ENCODE data around the gene CACNA1C. TPM values are rescaled to one million over a fixed set of nuclear protein-coding genes. Genes with fewer than 3 reads are reported as not detected.
"Not testable (repeated sequence)": the region's sequence is repeated elsewhere in the genome, so short reads cannot be mapped to it uniquely, and the experiment has no call there.

The CACNA1C gene
- total RNA-seq, 2 donors from 2014 or later, result 0.06 TPM; not detected in 1

- H3K4me1 Mint-ChIP-seq (ENCODE audit: low read depth in 2 of 2), result no peaks in the 10 kb centered on the region
- H3K27ac Mint-ChIP-seq, result no peak overlapping the region
- peaks cover 6 to 12% of the 10 kb centered on the region in 2 donors for H3K27me3 Mint-ChIP-seq
- no peak for DNase-seq (ENCODE audit: low spot score)
- no peaks in the 10 kb centered on the region for H3K9me3 Mint-ChIP-seq
- no peak for ATAC-seq
- no peak overlapping the region for H3K4me3 Mint-ChIP-seq
- H3K36me3 Mint-ChIP-seq, result no peaks in the 10 kb centered on the region
Observed at GRCh38 chr12:2488596-2488995, 435.8 kb downstream of the CACNA1C start.

GRCh38 chr12:2489275-2489674, 436.5 kb downstream of the CACNA1C start:
- Mint-ChIP-seq H3K9me3 (no peaks in the 10 kb centered on the region), H3K36me3 (no peaks in the 10 kb centered on the region), H3K27ac (no peak overlapping the region), H3K4me1 (ENCODE audit: low read depth in 2 of 2) (no peaks in the 10 kb centered on the region), H3K27me3 (peaks cover 9% of the 10 kb centered on the region in 2 donors), H3K4me3 (no peak overlapping the region)
- DNase-seq (ENCODE audit: low spot score), result no peak
- no peak for ATAC-seq

- Mint-ChIP-seq H3K4me1 (ENCODE audit: low read depth in 2 of 2) (no peaks in the 10 kb centered on the region), H3K27ac (no peak overlapping the region), H3K9me3 (no peaks in the 10 kb centered on the region), H3K36me3 (no peaks in the 10 kb centered on the region), H3K27me3 (peaks cover 14 to 22% of the 10 kb centered on the region in 2 donors), H3K4me3 (no peak overlapping the region)
- ATAC-seq (no peak), DNase-seq (ENCODE audit: low spot score) (no peak)
Observed at GRCh38 chr12:2490831-2491230, 438.0 kb downstream of the CACNA1C start.

DNA sequence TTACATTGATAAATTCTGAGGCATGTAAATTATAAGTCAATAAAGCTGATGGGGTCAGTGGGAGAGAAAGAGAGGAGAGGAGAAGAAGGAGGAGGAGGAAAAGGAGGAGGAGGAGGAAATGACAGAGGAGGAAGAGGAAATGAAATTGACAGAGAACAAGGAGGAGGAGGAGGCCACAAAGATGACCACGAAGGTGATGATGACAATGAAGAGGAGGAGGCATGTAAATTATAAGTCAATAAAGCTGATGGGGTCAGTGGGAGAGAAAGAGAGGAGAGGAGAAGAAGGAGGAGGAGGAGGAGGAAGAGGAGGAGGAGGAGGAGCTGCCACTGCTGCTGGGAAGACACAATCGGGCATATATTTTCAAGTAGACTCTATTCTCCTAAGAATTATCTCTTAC, 438.6 kb downstream of the CACNA1C start:
- not testable (repeated sequence) for H3K27ac Mint-ChIP-seq; ATAC-seq; H3K9me3 Mint-ChIP-seq; H3K36me3 Mint-ChIP-seq; H3K4me3 Mint-ChIP-seq; H3K4me1 Mint-ChIP-seq (ENCODE audit: low read depth in 2 of 2); DNase-seq (ENCODE audit: low spot score)
- peaks cover 16 to 26% of the 10 kb centered on the region in 2 donors for H3K27me3 Mint-ChIP-seq

DNA sequence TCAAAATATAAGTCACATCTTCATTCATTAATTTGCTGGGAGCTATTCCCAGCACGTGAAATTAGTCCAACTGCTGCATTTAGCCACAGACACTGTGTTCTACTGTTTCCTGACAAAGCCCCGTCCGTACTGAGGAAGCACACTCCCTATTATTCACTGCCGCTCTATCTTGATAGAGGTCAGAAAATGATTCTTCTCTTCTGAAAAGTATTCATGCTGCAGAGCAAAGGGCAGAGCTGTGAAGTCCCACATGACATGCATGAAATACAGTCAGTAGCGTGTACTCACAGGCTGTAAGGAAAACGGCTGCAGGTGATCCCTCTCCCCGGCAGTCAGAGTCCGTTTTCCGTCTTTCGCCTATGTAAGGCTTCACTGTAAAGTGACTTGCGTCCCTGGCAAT, 439.4 kb downstream of the CACNA1C start:
- no peaks in the 10 kb centered on the region for H3K4me1 Mint-ChIP-seq (ENCODE audit: low read depth in 2 of 2)
- DNase-seq (ENCODE audit: low spot score) (no peak), ATAC-seq (no peak)
- H3K27ac Mint-ChIP-seq, result no peak overlapping the region
- peaks cover 15 to 19% of the 10 kb centered on the region in 2 donors for H3K27me3 Mint-ChIP-seq
- H3K4me3 Mint-ChIP-seq, result no peak overlapping the region
- no peaks in the 10 kb centered on the region for H3K36me3 Mint-ChIP-seq
- H3K9me3 Mint-ChIP-seq, result no peaks in the 10 kb centered on the region

DNA sequence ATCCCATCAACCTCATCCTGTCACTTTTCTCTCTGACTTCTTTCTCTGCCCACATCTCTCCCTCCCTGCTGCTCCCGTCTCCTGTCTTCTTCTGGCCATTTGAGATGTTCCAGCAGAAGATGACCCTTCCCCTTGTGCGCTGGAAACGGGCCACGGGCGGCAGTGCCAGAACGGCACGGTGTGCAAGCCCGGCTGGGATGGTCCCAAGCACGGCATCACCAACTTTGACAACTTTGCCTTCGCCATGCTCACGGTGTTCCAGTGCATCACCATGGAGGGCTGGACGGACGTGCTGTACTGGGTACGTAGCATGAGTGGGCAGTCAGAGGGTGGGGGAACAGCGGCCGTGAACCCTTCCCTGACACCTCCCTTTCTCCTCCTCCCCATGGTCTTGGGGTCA, 440.3 kb downstream of the CACNA1C start:
- Mint-ChIP-seq H3K4me3 (no peak overlapping the region), H3K36me3 (no peaks in the 10 kb centered on the region), H3K27ac (no peak overlapping the region), H3K9me3 (no peaks in the 10 kb centered on the region), H3K27me3 (peaks cover 15 to 19% of the 10 kb centered on the region in 2 donors), H3K4me1 (ENCODE audit: low read depth in 2 of 2) (no peaks in the 10 kb centered on the region)
- no peak for ATAC-seq
- no peak for DNase-seq (ENCODE audit: low spot score)

- Mint-ChIP-seq H3K27ac (no peak overlapping the region), H3K27me3 (peaks cover 15 to 19% of the 10 kb centered on the region in 2 donors), H3K4me1 (ENCODE audit: low read depth in 2 of 2) (no peaks in the 10 kb centered on the region), H3K4me3 (no peak overlapping the region), H3K9me3 (no peaks in the 10 kb centered on the region), H3K36me3 (no peaks in the 10 kb centered on the region)
- no peak for DNase-seq (ENCODE audit: low spot score)
- no peak for ATAC-seq
Observed at GRCh38 chr12:2494486-2495192, 441.9 kb downstream of the CACNA1C start.

DNA sequence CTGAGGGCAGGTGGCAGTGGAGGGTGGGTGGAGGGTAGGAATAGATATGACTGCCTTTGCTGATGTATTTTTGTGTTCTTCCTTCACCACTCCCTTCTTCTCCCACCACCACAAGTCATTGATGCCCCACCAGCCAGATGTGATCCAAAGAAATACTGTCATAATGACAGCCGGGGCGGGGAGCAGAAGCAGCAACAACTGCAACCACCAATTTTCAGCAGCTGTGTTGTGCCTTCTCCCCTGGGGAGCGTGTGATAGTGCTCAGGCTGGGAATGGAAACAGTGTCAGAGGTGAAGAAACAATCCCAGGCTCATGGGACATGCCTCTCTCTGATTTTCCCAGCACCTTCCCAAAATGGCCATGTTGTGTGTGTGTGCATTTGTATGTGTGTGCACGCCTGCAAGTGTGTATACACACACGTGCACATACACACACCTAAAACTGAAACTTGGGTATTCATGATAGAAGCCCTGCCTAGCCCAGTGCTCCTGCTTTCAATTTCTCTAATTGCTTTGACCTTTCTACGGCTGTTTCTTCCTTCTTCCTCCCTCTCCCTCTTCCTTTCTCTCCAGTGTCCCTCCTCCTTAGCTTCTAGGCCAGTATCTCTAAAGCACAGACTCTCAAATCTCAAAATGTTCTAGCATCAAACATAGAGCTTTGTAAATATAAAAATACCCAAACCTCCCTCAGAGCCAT, 442.8 kb downstream of the CACNA1C start:
- Mint-ChIP-seq H3K36me3 (no peaks in the 10 kb centered on the region), H3K4me3 (no peak overlapping the region), H3K4me1 (ENCODE audit: low read depth in 2 of 2) (no peaks in the 10 kb centered on the region), H3K27ac (no peak overlapping the region), H3K27me3 (peaks cover 19 to 21% of the 10 kb centered on the region in 2 donors), H3K9me3 (no peaks in the 10 kb centered on the region)
- ATAC-seq, result no peak
- no peak for DNase-seq (ENCODE audit: low spot score)

GRCh38 chr12:2498964-2499500, 446.2 kb downstream of the CACNA1C start:
- Mint-ChIP-seq H3K9me3 (no peaks in the 10 kb centered on the region), H3K4me3 (no peak overlapping the region), H3K27ac (no peak overlapping the region), H3K27me3 (peaks cover 28 to 37% of the 10 kb centered on the region in 2 donors), H3K36me3 (no peaks in the 10 kb centered on the region), H3K4me1 (ENCODE audit: low read depth in 2 of 2) (peaks cover 6 to 14% of the 10 kb centered on the region in 2 donors)
- DNase-seq (ENCODE audit: low spot score), result no peak
- no peak for ATAC-seq

GRCh38 chr12:2501464-2502191, 448.8 kb downstream of the CACNA1C start:
- Mint-ChIP-seq H3K36me3 (no peaks in the 10 kb centered on the region), H3K27ac (no peak overlapping the region), H3K9me3 (no peaks in the 10 kb centered on the region), H3K27me3 (peaks cover 20 to 25% of the 10 kb centered on the region in 2 donors), H3K4me1 (ENCODE audit: low read depth in 2 of 2) (peaks cover 6 to 14% of the 10 kb centered on the region in 2 donors), H3K4me3 (no peak overlapping the region)
- ATAC-seq (peak in 1 of 2 donors; percentile 41), DNase-seq (ENCODE audit: low spot score) (no peak)

- ATAC-seq (no peak), DNase-seq (ENCODE audit: low spot score) (no peak)
- Mint-ChIP-seq H3K4me1 (ENCODE audit: low read depth in 2 of 2) (peaks cover 6 to 14% of the 10 kb centered on the region in 2 donors), H3K36me3 (no peaks in the 10 kb centered on the region), H3K27ac (no peak overlapping the region), H3K4me3 (no peak overlapping the region), H3K9me3 (no peaks in the 10 kb centered on the region), H3K27me3 (peaks cover 18 to 25% of the 10 kb centered on the region in 2 donors)
Observed at GRCh38 chr12:2503036-2503435, 450.2 kb downstream of the CACNA1C start.

DNA sequence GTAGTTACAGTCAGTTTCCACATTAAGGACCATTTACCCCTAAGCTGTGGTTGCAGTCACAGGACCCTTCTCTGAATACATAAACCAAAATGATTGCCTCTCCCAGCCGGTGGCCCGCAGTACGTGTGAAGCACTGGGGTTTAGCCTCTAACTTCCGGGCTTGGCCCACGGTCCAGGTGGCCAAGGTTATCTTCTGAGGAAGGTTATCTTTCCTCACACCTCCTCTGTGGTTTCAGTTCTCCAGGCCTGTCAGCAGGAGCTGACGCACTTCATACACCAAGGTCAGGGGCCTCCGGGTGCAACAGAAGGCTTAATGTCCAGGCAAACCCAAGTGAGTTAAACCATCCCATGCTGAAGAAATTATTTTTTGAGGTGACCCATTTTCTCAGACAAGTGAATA, 451.0 kb downstream of the CACNA1C start:
- ATAC-seq (no peak), DNase-seq (ENCODE audit: low spot score) (no peak)
- Mint-ChIP-seq H3K9me3 (no peaks in the 10 kb centered on the region), H3K27me3 (peaks cover 18 to 25% of the 10 kb centered on the region in 2 donors), H3K36me3 (no peaks in the 10 kb centered on the region), H3K27ac (no peak overlapping the region), H3K4me1 (ENCODE audit: low read depth in 2 of 2) (peaks cover 6 to 14% of the 10 kb centered on the region in 2 donors), H3K4me3 (no peak overlapping the region)

DNA sequence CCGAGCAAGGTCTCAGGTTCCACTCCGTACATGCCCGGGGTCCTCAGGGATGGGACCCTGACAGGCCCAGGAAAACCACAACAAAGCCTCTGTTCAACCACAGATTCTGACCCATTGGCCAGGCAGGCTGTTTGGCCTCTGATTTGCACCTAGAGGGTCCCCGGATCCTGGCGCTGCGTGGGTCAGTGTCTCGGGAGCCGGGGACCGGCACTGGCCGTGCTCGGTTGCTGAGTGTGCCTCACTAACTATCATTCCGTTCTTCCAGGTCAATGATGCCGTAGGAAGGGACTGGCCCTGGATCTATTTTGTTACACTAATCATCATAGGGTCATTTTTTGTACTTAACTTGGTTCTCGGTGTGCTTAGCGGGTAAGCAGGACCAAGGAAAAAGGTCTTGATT, 451.8 kb downstream of the CACNA1C start:
- Mint-ChIP-seq H3K36me3 (no peaks in the 10 kb centered on the region), H3K27me3 (peaks cover 18 to 25% of the 10 kb centered on the region in 2 donors)
- DNase-seq (ENCODE audit: low spot score), result no peak

DNA sequence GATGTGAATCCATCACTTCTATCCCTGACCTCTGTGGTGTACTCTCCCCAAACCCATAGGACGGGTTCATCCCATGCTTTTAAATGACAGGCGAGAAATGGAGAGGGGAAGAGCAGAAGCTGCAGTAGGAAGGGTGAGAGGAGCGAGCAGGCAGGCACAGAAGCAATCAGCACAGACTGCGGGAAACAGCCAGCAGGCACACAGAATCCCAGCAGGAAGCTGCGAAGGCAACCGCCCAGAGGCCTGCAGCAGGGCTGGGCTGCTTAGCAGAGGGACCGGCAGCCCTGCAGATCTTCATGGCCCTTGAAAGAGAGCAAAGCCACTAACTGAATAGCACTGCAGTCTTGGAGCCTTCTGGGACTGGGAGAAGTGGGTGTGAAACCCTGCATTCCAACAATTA, 455.0 kb downstream of the CACNA1C start:
- no peak for DNase-seq (ENCODE audit: low spot score)
- H3K36me3 Mint-ChIP-seq, result no peaks in the 10 kb centered on the region
- ATAC-seq, result no peak
- peaks cover 0 to 5% of the 10 kb centered on the region in 2 donors for H3K4me1 Mint-ChIP-seq (ENCODE audit: low read depth in 2 of 2)
- H3K4me3 Mint-ChIP-seq, result no peak overlapping the region
- no peaks in the 10 kb centered on the region for H3K9me3 Mint-ChIP-seq
- peaks cover 2 to 15% of the 10 kb centered on the region in 2 donors for H3K27me3 Mint-ChIP-seq
- no peak overlapping the region for H3K27ac Mint-ChIP-seq

More for the DNA sequence above, 451.8 kb downstream of the CACNA1C start:
- H3K4me1 Mint-ChIP-seq (ENCODE audit: low read depth in 2 of 2), result peaks cover 6 to 14% of the 10 kb centered on the region in 2 donors
- no peak for ATAC-seq
- H3K27ac Mint-ChIP-seq, result no peak overlapping the region
- H3K9me3 Mint-ChIP-seq, result no peaks in the 10 kb centered on the region
- no peak overlapping the region for H3K4me3 Mint-ChIP-seq

Data from natural killer cell treated with Interleukin-12 subunit alpha and Interleukin-12 subunit beta and Interleukin-15 and Interleukin-18, amount 100 ng/mL, for 72 hours (primary cell).